ENCODE results near the gene DNAJB12.

DNAJB12 gene

DNA sequence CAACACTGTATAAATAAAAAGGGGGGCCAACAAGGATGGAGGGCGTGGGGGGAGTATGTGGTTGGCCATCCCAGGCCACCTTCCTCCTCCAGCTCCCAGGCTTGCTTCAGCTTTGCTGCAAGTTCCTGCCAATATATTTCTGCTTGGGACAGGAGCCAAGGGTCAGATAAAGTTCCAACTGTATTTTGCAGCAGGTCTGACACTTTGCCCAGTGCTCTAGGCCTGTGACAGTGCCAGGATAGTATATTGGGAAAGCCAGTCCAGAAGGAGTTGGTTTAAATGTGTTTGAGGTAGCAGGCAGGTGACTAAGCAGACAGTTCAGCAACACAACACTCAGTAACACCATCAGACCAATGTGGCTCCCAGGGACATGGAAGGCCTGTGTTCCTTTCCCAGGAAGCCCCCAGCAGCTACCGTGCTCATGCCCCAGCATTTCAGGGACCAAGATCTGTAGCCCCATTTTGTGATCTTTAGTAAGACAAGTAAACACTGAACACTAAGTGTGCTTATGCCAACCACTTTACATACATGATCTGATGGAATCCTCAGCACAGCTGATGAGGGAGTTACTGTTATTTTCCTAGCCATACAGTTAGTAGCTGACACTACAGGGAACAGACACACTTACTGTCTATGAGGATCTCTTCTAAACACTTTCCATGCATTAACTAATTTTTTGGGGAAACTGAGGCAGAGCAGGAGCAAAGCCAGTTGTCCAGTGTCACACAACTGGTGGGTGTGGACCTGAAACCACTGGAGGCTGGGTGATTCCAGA, 38.9 kb downstream of the DNAJB12 start:
- Histone ChIP-seq H3K4me1 (ENCODE audit: low read length) (peaks cover 22% of the 10 kb centered on the region), H2AFZ (ENCODE audit: low read length) (no peak overlapping the region), H3K4me2 (ENCODE audit: low read depth, low read length) (no peak overlapping the region), H3K27ac (ENCODE audit: low read length) (no peak overlapping the region), H3F3A (ENCODE audit: insufficient read depth, low read length) (peaks cover 18% of the 10 kb centered on the region), H3K36me3 (replicated peaks; ENCODE audit: insufficient read depth, low read length) (no peaks in the 10 kb centered on the region), H3K4me3 (ENCODE audit: low read length) (no peak overlapping the region), H4K20me1 (ENCODE audit: insufficient read depth, low read length) (no peaks in the 10 kb centered on the region), H3K9me2 (replicated peaks; ENCODE audit: insufficient read depth, low read length) (no peaks in the 10 kb centered on the region), H3K27me3 (replicated peaks; ENCODE audit: insufficient read depth, low read length) (no peaks in the 10 kb centered on the region), H3K9ac (ENCODE audit: low read length) (no peak overlapping the region), H3K9me3 (replicated peaks; ENCODE audit: insufficient read depth, low read length) (no peaks in the 10 kb centered on the region), H3K79me2 (ENCODE audit: low read length) (no peaks in the 10 kb centered on the region)
- TF ChIP-seq, protein P1, sequence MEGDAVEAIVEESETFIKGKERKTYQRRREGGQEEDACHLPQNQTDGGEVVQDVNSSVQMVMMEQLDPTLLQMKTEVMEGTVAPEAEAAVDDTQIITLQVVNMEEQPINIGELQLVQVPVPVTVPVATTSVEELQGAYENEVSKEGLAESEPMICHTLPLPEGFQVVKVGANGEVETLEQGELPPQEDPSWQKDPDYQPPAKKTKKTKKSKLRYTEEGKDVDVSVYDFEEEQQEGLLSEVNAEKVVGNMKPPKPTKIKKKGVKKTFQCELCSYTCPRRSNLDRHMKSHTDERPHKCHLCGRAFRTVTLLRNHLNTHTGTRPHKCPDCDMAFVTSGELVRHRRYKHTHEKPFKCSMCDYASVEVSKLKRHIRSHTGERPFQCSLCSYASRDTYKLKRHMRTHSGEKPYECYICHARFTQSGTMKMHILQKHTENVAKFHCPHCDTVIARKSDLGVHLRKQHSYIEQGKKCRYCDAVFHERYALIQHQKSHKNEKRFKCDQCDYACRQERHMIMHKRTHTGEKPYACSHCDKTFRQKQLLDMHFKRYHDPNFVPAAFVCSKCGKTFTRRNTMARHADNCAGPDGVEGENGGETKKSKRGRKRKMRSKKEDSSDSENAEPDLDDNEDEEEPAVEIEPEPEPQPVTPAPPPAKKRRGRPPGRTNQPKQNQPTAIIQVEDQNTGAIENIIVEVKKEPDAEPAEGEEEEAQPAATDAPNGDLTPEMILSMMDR (IDR thresholded peaks at IDR 0.05; ENCODE audit: low read length), result no peak
- TF ChIP-seq EZH2 (optimal IDR thresholded peaks at IDR 0.05; ENCODE audit: low read depth, low read length), result no peak
- TF ChIP-seq EZH2phosphoT487 (IDR thresholded peaks at IDR 0.05; ENCODE audit: low read length), result no peak
- DNase-seq, result no peak

GRCh38 chr10:72315054-72315453, 39.7 kb downstream of the DNAJB12 start:
- Histone ChIP-seq H3K27ac (ENCODE audit: low read length) (no peak overlapping the region), H3K9ac (ENCODE audit: low read length) (no peak overlapping the region), H3K4me3 (ENCODE audit: low read length) (no peak overlapping the region), H3K9me2 (replicated peaks; ENCODE audit: insufficient read depth, low read length) (no peaks in the 10 kb centered on the region), H3K27me3 (replicated peaks; ENCODE audit: insufficient read depth, low read length) (no peaks in the 10 kb centered on the region), H4K20me1 (ENCODE audit: insufficient read depth, low read length) (no peaks in the 10 kb centered on the region), H3K4me1 (ENCODE audit: low read length) (peaks cover 14% of the 10 kb centered on the region), H3K79me2 (ENCODE audit: low read length) (no peaks in the 10 kb centered on the region), H3K9me3 (replicated peaks; ENCODE audit: insufficient read depth, low read length) (no peaks in the 10 kb centered on the region), H3K36me3 (replicated peaks; ENCODE audit: insufficient read depth, low read length) (no peaks in the 10 kb centered on the region), H3F3A (ENCODE audit: insufficient read depth, low read length) (peaks cover 11% of the 10 kb centered on the region), H2AFZ (ENCODE audit: low read length) (no peak overlapping the region), H3K4me2 (ENCODE audit: low read depth, low read length) (no peak overlapping the region)
- DNase-seq, result no peak
- TF ChIP-seq EZH2 (optimal IDR thresholded peaks at IDR 0.05; ENCODE audit: low read depth, low read length), result no peak
- TF ChIP-seq, protein P1 (IDR thresholded peaks at IDR 0.05; ENCODE audit: low read length), result no peak
- no peak for TF ChIP-seq EZH2phosphoT487 (IDR thresholded peaks at IDR 0.05; ENCODE audit: low read length)

DNA sequence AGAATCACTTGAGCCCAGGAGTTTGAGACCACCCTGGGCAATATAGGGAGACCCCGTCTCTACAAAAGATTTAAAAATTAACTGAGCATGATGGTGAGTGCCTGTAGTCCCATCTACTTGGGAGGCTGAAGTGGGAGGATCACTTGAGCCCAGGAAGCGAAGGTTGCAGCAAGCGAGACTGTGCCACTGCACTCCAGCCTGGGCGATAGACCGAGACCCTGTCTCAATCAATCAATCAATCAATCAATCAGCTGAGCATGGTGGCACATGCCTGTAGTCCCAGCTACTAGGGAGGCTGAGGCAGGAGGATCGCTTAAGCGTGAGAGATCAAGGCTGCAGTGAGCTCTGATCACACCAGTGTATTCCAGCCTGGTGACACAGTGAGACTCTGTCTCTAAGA, 40.5 kb downstream of the DNAJB12 start:
- Histone ChIP-seq H3K9ac (ENCODE audit: low read length) (no peak overlapping the region), H3K27ac (ENCODE audit: low read length) (no peak overlapping the region)

More for the DNA sequence above, 40.5 kb downstream of the DNAJB12 start:
- H3K27me3 ChIP-seq (replicated peaks; ENCODE audit: insufficient read depth, low read length), result no peaks in the 10 kb centered on the region
- no peaks in the 10 kb centered on the region for H3K9me2 ChIP-seq (replicated peaks; ENCODE audit: insufficient read depth, low read length)
- TF ChIP-seq EZH2 (optimal IDR thresholded peaks at IDR 0.05; ENCODE audit: low read depth, low read length) (no peak), EZH2phosphoT487 (IDR thresholded peaks at IDR 0.05; ENCODE audit: low read length) (no peak)
- TF ChIP-seq, protein P1 (IDR thresholded peaks at IDR 0.05; ENCODE audit: low read length), result no peak
- peaks cover 12% of the 10 kb centered on the region for H3K4me1 ChIP-seq (ENCODE audit: low read length)
- peaks cover 4% of the 10 kb centered on the region for H3F3A ChIP-seq (ENCODE audit: insufficient read depth, low read length)
- H3K36me3 ChIP-seq (replicated peaks; ENCODE audit: insufficient read depth, low read length), result no peaks in the 10 kb centered on the region
- H3K4me2 ChIP-seq (ENCODE audit: low read depth, low read length), result no peak overlapping the region
- H4K20me1 ChIP-seq (ENCODE audit: insufficient read depth, low read length), result no peaks in the 10 kb centered on the region
- no peak overlapping the region for H3K4me3 ChIP-seq (ENCODE audit: low read length)
- no peaks in the 10 kb centered on the region for H3K79me2 ChIP-seq (ENCODE audit: low read length)
- DNase-seq, result no peak
- H2AFZ ChIP-seq (ENCODE audit: low read length), result no peak overlapping the region
- no peaks in the 10 kb centered on the region for H3K9me3 ChIP-seq (replicated peaks; ENCODE audit: insufficient read depth, low read length)

All from MM.1S (cell line).